HCT116 (cell line): Measurements from ENCODE around the gene PPP2R3A. TPM values are rescaled to one million over a fixed set of nuclear protein-coding genes. Genes with fewer than 3 reads are reported as not detected.

Source experiments
- ATAC-seq: fragments of 200-7000 bp; cut with Tn5 transposase; 2 replicates; pipeline ENCODE4 v1.9.1; 2020; ENCODE audit warnings: mild to moderate bottlenecking, moderate library complexity
- BruUV-seq: library from RNA; stranded (reverse); fragments of 400-500 nt; replicated peaks from 2 replicates; lab custom pipeline; 2021; lab: Mats Ljungman, UMichigan
- CTCF ChIA-PET: fragments of 300-600 bp; sonication (Branson Sonifier 250); formaldehyde crosslinking; loops from one replicate; lab custom pipeline; 2021; ENCODE audit warnings: antibody characterized with exemption; lab: Charles Lee
- POLR2A ChIA-PET: fragments of 300-600, 350-600 bp; sonication (Branson Sonifier 250); formaldehyde crosslinking; loops from one replicate; lab custom pipeline; 2021; ENCODE audit warnings: antibody characterized with exemption; lab: Charles Lee
- RAD21 ChIA-PET, 2 experiments: fragments of 300-600 bp; sonication (Branson Sonifier 250); formaldehyde crosslinking; loops; one replicate each; lab custom pipeline; 2023; ENCODE audit warnings: low total read pairs in 2 of 2; ENCODE audit not compliant: uncharacterized antibody in 2 of 2, unreplicated experiment in 2 of 2, low non-redundant PET in 1 of 2; lab: Charles Lee
- DNase-seq: peaks from one replicate; pipeline ENCODE4 v3.0.0-alpha.2; 2010; ENCODE audit warnings: low read depth, low spot score
- H2AFZ ChIP-seq: fragments of 200-600 bp; shearing (Covaris generic), sonication (generic); 2 replicates; pipeline ENCODE4 v1.6.1; 2017; ENCODE audit warnings: low read depth, mixed run types, mixed read lengths, antibody characterized with exemption, low read length; ENCODE audit not compliant: poor library complexity, severe bottlenecking
- H3K27ac ChIP-seq: 2 replicates; pipeline ENCODE4 v1.5.1; 2012; ENCODE audit warnings: low read depth, low read length
- H3K27me3 ChIP-seq: fragments of 200-600 bp; sonication (generic); 2 replicates; pipeline ENCODE4 v1.6.1; 2016; ENCODE audit warnings: mixed run types, low read length, mixed read lengths; ENCODE audit not compliant: insufficient read depth
- H3K36me3 ChIP-seq, 2 experiments: fragments of 200-500 bp in 1 of 2; fragments of 200-600 bp in 1 of 2; sonication (Bioruptor generic) in 1 of 2; sonication (generic) in 1 of 2; 2 replicates each; pipeline versions ENCODE4 v1.5.1 to v1.6.1; 2014 to 2016; ENCODE audit warnings: low read length in 2 of 2, inconsistent platforms in 1 of 2, mixed read lengths in 1 of 2, mixed run types in 1 of 2; ENCODE audit not compliant: insufficient read depth in 2 of 2, control insufficient read depth in 1 of 2
- H3K4me1 ChIP-seq, 2 experiments: fragments of 200-600 bp in 1 of 2; sonication (generic) in 1 of 2; 2 replicates each; pipeline versions ENCODE4 v1.5.1 to v1.6.1; 2012 to 2017; ENCODE audit warnings: low read length in 2 of 2, inconsistent platforms in 1 of 2, mild to moderate bottlenecking in 1 of 2, mixed read lengths in 1 of 2, mixed run types in 1 of 2, moderate library complexity in 1 of 2; ENCODE audit not compliant: insufficient read depth in 2 of 2, control insufficient read depth in 1 of 2
- H3K4me2 ChIP-seq: fragments of 200-600 bp; sonication (generic); 2 replicates; pipeline ENCODE4 v1.6.1; 2017; ENCODE audit warnings: mixed run types, low read length, mixed read lengths
- H3K4me3 ChIP-seq, 2 experiments: fragments of 200-600 bp in 1 of 2; sonication (generic) in 1 of 2; replicated peaks in 1 of 2; 2 replicates each; pipeline ENCODE4 v1.5.1; 2011 to 2016; ENCODE audit warnings: low read length in 2 of 2, control low read depth in 1 of 2, low read depth in 1 of 2, mild to moderate bottlenecking in 1 of 2, mixed read lengths in 1 of 2, mixed run types in 1 of 2
- H3K79me2 ChIP-seq: fragments of 200-600 bp; sonication (generic); 2 replicates; pipeline ENCODE4 v1.6.1; 2017; ENCODE audit warnings: mild to moderate bottlenecking, mixed run types, low read length, moderate library complexity, mixed read lengths; ENCODE audit not compliant: insufficient read depth
- H3K9ac ChIP-seq: fragments of 200-600 bp; sonication (generic); 2 replicates; pipeline ENCODE4 v1.6.1; 2016; ENCODE audit warnings: low read length, mixed read lengths
- H3K9me2 ChIP-seq: fragments of 200-600 bp; sonication (generic), shearing (Covaris generic); 2 replicates; pipeline ENCODE4 v1.6.1; 2017; ENCODE audit warnings: mixed run types, mild to moderate bottlenecking, moderate library complexity; ENCODE audit not compliant: insufficient read depth
- H3K9me3 ChIP-seq, 2 experiments: fragments of 200-500 bp in 1 of 2; fragments of 200-600 bp in 1 of 2; sonication (Bioruptor generic) in 1 of 2; sonication (generic) in 1 of 2; 2 replicates each; pipeline ENCODE4 v1.6.1; 2014 to 2017; ENCODE audit warnings: low read length in 2 of 2, mixed read lengths in 2 of 2, inconsistent platforms in 1 of 2, low read depth in 1 of 2, mild to moderate bottlenecking in 1 of 2, mixed run types in 1 of 2, moderate library complexity in 1 of 2; ENCODE audit not compliant: control insufficient read depth in 1 of 2, insufficient read depth in 1 of 2
- H4K20me1 ChIP-seq: fragments of 200-600 bp; sonication (generic), shearing (Covaris generic); 2 replicates; pipeline ENCODE4 v1.6.1; 2017; ENCODE audit warnings: mixed run types, mild to moderate bottlenecking, moderate library complexity; ENCODE audit not compliant: insufficient read depth
- CEBPB ChIP-seq: IDR thresholded peaks from 2 replicates; pipeline ENCODE4 v1.6.1; 2012; ENCODE audit warnings: low read depth
- EZH2 ChIP-seq: fragments of 200-600 bp; sonication (generic); IDR thresholded peaks from 2 replicates; pipeline ENCODE4 v1.6.1; 2017; ENCODE audit warnings: antibody characterized with exemption, mixed run types
- EZH2phosphoT487 ChIP-seq: fragments of 200-600 bp; IDR thresholded peaks from 2 replicates; pipeline ENCODE4 v1.6.1; 2018; ENCODE audit warnings: antibody characterized with exemption, borderline replicate concordance
- JUND ChIP-seq: IDR thresholded peaks from 2 replicates; pipeline ENCODE4 v1.6.1; 2012
- POLR2A ChIP-seq: IDR thresholded peaks from 2 replicates; pipeline ENCODE4 v1.7.0; 2011; ENCODE audit warnings: borderline replicate concordance; ENCODE audit not compliant: insufficient read depth, insufficient read length; ENCODE audit errors: extremely low read depth
- POLR2AphosphoS5 ChIP-seq: IDR thresholded peaks from 2 replicates; pipeline ENCODE4 v1.6.1; 2011; ENCODE audit warnings: mild to moderate bottlenecking, low read depth, low read length, moderate library complexity
- SIN3A ChIP-seq: IDR thresholded peaks from 2 replicates; pipeline ENCODE4 v1.6.1; 2012; ENCODE audit warnings: low read depth
- SRF ChIP-seq: IDR thresholded peaks from 2 replicates; pipeline ENCODE4 v1.6.1; 2012; ENCODE audit warnings: low read depth
- ZNF274 ChIP-seq: fragments of 200-500 bp; sonication (Bioruptor generic); IDR thresholded peaks from 2 replicates; pipeline ENCODE4 v1.6.1; 2014; ENCODE audit warnings: mild to moderate bottlenecking, low read depth, low read length, inconsistent platforms
- intact Hi-C: fragments of 100-400 bp; cut with micrococcal nuclease; formaldehyde crosslinking; loops from 2 replicates; pipeline ENCODE4 v1.10.0; 2022
- total RNA-seq: library from RNA; stranded (reverse); gene quantifications from one replicate; pipeline ENCODE4 v1.2.1, GENCODE V29; 2021; ENCODE audit not compliant: unreplicated experiment
- TF ChIP-seq, protein P1 (sequence below), 3 experiments: fragments of 200-600 bp in 1 of 3; sonication (generic) in 1 of 3; IDR thresholded peaks in 2 of 3; conservative IDR thresholded peaks in 1 of 3; 2 replicates each; pipeline ENCODE4 v1.5.1; 2012 to 2017; ENCODE audit warnings: low read depth in 2 of 3, low read length in 2 of 3, antibody characterized with exemption in 1 of 3, borderline replicate concordance in 1 of 3, control low read depth in 1 of 3, mild to moderate bottlenecking in 1 of 3, mixed read lengths in 1 of 3, mixed run types in 1 of 3, moderate library complexity in 1 of 3; ENCODE audit not compliant: insufficient read depth in 1 of 3
- TF ChIP-seq, protein P2 (sequence below): IDR thresholded peaks from 2 replicates; pipeline ENCODE4 v1.6.1; 2012; ENCODE audit warnings: low read depth

Gene PPP2R3A
- total RNA-seq, 1 experiment from 2014 or later = 6.1 TPM

DNA sequence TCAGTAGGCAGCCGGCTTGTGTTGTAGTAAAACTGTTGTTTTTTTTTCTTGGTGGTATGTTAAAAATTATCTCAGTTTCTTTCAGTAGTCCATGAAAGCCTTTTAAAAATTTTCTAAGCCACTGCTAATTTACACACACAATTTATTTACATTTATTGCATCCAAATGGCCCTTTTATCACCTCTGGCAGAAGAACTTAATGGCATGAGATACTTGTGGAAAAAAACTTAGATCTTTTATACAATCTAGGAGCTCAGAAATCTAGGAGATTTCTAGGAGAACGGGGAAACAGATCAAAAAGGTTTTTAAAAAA, 1.4 kb downstream of the PPP2R3A start:
- no peaks in the 10 kb centered on the region for H3K27me3 ChIP-seq
- H3K4me1 ChIP-seq = peaks cover 10 to 12% of the 10 kb centered on the region in 2 experiments; a peak in 3 of 4 replicates
- H3K27ac ChIP-seq = no peak overlapping the region
- no peaks in the 10 kb centered on the region for H4K20me1 ChIP-seq
- TSS peak; percentile 54 for BruUV-seq
- peak overlapping the region; percentile 61 to 76 for H3K4me3 ChIP-seq
- intact Hi-C loops = loop anchor here (5.0 kb wide), 1 partner anchor 230 kb away; the partner anchor contains the start of gene MSL2
- peak overlapping the region; percentile 66 for H3K9ac ChIP-seq
- ATAC-seq (no peak), DNase-seq (no peak)
- ChIA-PET CTCF (no interaction called here), RAD21 (no interaction called here), POLR2A (no interaction called here)
- no peaks in the 10 kb centered on the region for H3K79me2 ChIP-seq
- no peak for TF ChIP-seq ZNF274
- no peak for TF ChIP-seq POLR2AphosphoS5
- TF ChIP-seq SIN3A = no peak
- no peak for TF ChIP-seq CEBPB
- TF ChIP-seq JUND = no peak
- no peak for TF ChIP-seq EZH2
- TF ChIP-seq EZH2phosphoT487 = no peak
- TF ChIP-seq POLR2A = no peak
- TF ChIP-seq, protein P1, sequence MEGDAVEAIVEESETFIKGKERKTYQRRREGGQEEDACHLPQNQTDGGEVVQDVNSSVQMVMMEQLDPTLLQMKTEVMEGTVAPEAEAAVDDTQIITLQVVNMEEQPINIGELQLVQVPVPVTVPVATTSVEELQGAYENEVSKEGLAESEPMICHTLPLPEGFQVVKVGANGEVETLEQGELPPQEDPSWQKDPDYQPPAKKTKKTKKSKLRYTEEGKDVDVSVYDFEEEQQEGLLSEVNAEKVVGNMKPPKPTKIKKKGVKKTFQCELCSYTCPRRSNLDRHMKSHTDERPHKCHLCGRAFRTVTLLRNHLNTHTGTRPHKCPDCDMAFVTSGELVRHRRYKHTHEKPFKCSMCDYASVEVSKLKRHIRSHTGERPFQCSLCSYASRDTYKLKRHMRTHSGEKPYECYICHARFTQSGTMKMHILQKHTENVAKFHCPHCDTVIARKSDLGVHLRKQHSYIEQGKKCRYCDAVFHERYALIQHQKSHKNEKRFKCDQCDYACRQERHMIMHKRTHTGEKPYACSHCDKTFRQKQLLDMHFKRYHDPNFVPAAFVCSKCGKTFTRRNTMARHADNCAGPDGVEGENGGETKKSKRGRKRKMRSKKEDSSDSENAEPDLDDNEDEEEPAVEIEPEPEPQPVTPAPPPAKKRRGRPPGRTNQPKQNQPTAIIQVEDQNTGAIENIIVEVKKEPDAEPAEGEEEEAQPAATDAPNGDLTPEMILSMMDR (IDR thresholded peaks at IDR 0.05 in 2 of 3, conservative IDR thresholded peaks at IDR 0.05 in 1 of 3; ENCODE audit: borderline replicate concordance in 1 of 3, insufficient read depth in 1 of 3, low read depth in 2 of 3, low read length in 2 of 3) = no peak
- TF ChIP-seq SRF = no peak
- TF ChIP-seq, protein P2, sequence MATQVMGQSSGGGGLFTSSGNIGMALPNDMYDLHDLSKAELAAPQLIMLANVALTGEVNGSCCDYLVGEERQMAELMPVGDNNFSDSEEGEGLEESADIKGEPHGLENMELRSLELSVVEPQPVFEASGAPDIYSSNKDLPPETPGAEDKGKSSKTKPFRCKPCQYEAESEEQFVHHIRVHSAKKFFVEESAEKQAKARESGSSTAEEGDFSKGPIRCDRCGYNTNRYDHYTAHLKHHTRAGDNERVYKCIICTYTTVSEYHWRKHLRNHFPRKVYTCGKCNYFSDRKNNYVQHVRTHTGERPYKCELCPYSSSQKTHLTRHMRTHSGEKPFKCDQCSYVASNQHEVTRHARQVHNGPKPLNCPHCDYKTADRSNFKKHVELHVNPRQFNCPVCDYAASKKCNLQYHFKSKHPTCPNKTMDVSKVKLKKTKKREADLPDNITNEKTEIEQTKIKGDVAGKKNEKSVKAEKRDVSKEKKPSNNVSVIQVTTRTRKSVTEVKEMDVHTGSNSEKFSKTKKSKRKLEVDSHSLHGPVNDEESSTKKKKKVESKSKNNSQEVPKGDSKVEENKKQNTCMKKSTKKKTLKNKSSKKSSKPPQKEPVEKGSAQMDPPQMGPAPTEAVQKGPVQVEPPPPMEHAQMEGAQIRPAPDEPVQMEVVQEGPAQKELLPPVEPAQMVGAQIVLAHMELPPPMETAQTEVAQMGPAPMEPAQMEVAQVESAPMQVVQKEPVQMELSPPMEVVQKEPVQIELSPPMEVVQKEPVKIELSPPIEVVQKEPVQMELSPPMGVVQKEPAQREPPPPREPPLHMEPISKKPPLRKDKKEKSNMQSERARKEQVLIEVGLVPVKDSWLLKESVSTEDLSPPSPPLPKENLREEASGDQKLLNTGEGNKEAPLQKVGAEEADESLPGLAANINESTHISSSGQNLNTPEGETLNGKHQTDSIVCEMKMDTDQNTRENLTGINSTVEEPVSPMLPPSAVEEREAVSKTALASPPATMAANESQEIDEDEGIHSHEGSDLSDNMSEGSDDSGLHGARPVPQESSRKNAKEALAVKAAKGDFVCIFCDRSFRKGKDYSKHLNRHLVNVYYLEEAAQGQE = no peak
- peak overlapping the region; percentile 91 for H3K4me2 ChIP-seq
- no peaks in the 10 kb centered on the region for H3K9me2 ChIP-seq
- H3K9me3 ChIP-seq = no peaks in the 10 kb centered on the region
- H3K36me3 ChIP-seq = no peaks in the 10 kb centered on the region
- no peak overlapping the region for H2AFZ ChIP-seq
